GM21825 (cell line): Measurements from ENCODE around the gene XYLT2.
"Not testable (repeated sequence)": the region's sequence is repeated elsewhere in the genome, so short reads cannot be mapped to it uniquely, and the experiment has no call there.

Experiments used
- ATAC-seq: cut with Tn5 transposase; IDR thresholded peaks from one replicate; pipeline ENCODE4 v1.9.1; 2021; ENCODE audit warnings: mild to moderate bottlenecking, moderate library complexity; ENCODE audit not compliant: unreplicated experiment

The XYLT2 gene

DNA sequence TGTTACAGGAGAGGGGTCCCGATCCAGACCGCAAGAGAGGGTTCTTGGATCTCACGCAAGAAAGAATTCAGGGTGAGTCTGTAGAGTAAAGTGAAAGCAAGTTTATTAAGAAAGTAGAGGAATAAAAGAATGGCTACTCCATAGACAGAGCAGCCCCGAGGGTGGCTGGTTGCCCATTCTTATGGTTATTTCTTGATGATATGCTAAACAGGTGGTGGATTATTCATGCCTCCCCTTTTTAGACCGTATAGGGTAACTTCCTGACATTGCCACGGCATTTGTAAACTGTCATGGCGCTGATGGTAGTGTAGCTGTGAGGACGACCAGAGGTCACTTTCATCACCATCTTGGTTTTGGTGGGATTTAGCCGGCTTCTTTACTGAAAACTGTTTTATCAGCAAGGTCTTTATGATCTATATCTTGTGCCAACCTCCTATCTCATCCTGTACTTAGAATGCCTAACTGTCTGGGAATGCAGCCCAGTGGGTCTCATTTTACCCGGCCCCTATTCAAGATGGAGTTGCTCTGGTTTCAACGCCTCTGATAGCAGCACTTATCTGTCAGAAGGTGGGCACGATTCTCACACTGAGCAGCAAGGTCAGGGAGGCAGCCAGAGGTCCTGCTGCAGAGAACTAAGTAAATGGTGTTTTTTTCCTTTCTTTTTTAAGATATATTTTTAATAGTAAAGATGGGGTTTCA is 26.5 kb upstream of the XYLT2 start:
- ATAC-seq, result no peak

GRCh38 chr17:50322271-50322670 is 23.7 kb upstream of the XYLT2 start:
- ATAC-seq, result no peak

- no peak for ATAC-seq
Measured at GRCh38 chr17:50323060-50323459, 22.9 kb upstream of the XYLT2 start.

DNA sequence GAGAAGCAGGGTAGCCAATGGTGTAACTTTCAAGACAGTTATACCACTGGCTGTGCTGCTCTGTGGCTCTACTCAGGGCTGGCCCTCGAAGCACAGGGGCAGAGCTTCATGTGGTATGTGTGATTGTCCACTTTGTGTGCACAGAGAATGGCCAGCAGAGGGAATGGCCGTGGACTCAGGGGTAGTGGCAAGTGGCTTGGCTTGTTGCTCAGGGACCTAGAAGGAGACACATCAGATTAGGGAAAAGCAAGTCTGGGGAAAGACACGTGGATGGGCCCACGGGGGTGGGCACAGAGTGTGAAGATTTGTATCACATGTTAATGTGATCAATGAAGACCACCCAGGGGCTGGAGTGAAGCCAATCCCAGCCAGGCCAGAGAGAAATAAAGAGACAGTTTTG is 20.0 kb upstream of the XYLT2 start:
- no peak for ATAC-seq

DNA sequence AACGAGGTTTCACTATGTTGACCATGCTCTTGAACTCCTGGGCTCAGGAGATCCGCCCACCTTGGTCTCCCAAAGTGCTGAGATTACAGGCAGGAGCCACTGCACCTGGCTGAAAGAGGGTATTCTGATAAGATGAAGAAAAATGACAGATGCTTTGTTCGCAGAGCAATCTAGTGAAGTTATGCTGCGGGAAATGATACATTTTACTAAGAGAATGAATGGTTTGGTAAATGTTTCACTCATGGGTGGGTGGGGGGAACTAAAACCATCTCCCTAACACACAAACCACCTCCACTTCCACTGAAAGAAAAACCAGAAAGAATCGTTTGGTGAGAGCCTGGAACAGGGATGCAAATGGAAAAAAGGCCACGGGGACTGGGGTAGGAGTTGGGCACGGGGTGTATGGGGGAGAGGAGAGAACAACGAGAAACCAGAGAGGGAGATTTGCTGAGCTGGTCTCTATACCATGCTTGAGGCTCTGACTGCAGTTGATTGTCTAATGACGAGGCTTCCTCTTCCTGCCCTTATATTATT is 19.0 kb upstream of the XYLT2 start:
- ATAC-seq, result no peak

DNA sequence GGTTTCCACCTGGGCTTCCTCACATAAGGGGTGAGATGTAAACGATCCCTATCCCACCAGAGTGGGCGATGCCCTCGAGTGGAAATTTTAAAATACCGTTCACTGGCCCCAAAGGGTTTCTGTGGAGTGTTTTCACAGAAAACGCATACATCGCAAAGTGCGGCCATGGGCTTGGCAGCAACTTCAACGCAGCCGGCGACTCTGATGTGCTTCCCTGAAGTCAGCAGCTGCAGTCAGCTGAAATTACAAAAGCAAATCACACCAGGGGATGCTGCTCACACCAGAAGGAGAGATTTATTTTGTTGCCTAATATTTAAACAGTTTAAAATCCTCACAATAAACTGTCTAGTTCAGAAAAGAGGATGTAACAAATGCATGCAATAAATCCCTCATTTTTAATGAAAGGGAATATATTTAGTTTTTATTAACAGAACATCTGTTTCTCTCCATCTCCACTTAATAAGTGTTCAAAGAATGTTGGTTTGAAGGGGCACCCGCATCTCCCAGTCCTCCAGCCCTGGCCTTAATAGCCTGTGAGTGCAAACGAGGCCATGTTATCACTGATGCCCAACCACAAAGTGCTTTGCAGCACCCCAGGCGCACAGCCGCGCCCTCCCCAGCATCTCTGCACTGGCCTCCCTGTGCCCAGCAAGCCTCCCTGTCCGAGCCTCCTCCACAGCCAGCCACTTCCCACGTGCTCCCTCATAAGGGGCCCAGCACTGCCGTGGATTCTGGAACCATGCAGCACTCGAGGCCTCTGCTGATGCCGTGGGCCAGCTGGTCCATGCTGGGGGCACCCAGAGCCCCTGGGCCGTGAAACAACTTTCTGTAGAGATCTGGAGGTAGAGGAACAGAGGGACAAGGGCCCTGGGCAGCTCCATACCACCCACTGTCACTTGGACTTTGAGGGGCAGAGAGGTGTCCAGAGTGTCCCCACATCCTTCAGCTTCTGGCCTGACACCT is 17.3 kb upstream of the XYLT2 start:
- ATAC-seq, result no peak

- no peak for ATAC-seq
Measured at GRCh38 chr17:50329716-50330115, 16.2 kb upstream of the XYLT2 start.

GRCh38 chr17:50330151-50330775 is 15.7 kb upstream of the XYLT2 start:
- ATAC-seq, result no peak

DNA sequence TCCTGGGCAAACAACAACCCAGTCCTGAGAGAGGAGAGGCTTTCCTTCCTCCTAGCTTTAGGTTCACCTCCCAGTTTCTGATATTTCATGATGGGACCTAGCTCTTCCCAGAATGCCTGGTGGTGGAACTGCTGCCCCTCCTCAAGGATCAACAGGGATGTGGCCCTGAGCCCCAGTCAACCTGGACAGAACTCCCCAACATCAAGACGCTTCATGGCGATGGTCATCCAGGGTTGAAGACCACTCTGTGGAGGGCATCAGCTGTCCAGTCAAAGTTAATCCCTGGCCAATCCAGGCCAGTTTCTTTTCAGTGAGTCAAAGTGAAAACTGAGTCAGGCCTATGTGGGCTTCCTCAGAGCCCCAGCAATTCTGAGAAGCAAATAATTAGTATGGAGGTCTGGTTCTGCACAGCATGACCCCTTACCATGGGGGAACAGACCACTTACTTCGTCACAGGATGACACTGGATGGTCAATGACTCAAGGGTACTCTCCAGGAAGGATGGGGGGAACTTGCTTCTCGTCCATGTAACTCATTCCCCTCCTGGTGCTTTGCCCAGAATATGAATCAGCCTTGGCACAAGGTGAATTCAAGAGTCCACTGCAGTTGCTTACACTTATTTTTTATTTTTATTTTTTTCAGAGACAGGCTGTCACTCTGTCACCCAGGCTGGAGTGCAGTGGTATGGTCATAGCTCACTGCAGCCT is 14.7 kb upstream of the XYLT2 start:
- ATAC-seq, result no peak

DNA sequence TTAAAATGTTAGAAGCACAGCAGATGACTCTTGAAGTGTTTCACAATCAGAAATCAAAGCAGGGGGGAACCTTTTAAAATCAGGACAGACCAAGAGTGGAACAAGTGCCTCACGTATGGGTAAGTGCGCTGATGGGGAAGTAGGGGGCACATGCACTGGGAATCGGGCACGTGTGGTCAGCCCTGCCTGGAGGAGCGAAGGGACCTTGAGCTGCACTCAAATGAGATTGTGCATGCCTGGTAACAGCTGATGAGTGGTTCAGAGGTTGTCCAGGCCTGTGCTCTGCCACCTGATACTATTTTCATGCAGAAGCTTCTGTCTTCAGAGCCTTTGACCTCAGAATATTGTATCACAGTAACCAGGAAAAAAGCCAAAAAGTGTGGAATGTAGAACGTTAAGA is 13.7 kb upstream of the XYLT2 start:
- ATAC-seq, result no peak

DNA sequence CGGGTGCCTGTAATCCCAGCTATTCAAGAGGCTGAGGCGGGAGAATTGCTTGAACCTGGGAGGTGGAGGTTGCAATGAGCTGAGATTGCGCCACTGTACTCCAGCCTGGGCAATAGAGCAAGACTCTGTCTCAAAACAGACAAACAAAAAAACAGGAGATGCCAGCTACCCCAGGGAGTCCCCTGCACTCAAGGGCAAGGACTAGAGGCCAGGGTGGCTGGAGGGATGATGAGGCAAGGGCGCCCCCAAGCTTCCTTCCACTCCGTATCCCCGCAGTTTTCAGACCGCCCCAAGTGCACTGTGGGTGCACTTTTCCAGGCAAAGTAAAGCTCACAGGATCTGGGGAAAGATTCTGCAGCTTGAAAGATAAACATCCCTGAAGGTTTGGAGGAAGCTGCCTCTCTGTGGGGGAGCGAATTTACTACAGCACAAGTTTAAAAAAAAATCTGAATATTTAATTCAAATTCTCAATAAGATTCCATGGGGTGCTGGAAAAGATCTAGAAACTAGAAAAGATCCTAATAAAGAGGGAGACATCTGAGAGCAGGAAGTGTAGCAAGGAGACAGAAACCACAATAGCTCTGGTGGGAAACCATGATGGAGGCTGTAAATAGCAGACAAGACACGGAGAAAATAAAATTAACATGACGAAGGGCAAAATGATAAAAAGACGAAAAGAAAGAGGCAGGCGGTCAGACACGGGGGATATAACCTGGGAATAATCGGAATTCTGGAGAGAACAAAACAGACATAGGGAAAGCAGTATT is 12.5 kb upstream of the XYLT2 start:
- not testable (repeated sequence) for ATAC-seq

GRCh38 chr17:50337956-50338355 is 8.0 kb upstream of the XYLT2 start:
- no peak for ATAC-seq

DNA sequence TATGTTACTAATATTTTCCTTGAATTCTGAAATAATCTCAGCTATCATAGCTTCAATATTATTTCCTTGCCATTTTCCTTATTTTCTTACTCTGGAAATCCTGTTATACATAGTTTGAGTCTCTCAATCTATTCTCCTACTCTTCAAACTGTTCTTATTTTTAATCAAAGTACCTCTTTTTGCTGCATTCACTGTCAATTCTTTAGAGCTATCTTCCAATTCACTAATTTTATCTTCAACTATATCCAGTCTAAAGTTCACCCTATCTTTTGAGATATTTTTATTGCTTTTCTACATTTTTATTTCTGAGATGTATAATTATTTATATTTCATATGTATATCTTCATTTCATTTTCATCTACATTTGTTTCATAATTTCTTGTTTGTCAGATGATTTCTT is 7.3 kb upstream of the XYLT2 start:
- ATAC-seq, result no peak

DNA sequence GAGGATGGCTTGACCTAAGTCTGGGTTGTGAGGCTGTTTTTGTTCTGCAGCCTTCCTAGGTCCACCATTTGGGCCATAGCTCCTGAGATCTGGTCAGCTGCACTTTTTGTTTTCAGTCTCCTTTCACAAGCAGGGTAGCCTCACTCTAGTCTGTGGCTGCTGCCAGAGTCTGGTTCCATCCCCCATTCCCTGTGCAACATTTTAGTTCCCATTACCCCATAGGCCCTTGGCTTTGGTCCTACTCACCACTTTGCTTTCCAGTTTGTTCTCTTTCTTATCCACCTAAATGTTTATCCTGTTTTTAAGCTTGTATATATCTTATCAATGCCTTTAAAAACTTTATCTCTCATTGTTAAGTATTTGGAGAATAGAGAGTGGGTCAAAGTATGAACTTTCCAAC is 6.5 kb upstream of the XYLT2 start:
- ATAC-seq, result no peak

DNA sequence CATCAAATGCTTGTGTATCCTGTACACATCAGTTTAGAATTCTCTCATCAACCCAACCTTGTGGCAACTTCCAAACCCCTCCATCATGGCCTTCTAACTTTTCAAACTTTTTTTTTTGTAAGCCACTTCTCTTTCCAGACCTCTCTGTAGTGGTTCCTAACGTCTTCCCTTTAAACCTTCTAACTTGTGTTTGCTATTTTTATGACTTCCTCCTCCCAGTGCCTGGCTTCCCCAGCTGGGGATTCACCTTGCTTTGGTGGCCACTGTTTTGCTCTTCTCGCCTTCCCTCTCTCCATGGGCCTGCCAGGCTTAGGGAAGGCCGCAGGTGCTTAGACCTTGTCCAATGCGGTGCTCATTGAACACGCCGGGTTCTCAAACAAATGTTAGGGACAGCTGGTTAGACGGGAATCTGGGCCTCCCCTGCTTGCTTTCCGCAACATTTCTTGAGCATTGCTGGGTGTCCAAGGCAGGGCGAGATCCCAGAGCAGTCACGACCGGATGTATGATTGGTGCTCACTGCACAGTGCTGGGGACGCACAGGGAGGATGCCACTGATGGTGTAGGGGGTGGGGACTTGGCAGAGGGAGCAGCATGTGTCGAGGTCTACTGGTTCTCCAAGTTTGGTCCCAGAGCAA is 1.1 kb upstream of the XYLT2 start:
- no peak for ATAC-seq

DNA sequence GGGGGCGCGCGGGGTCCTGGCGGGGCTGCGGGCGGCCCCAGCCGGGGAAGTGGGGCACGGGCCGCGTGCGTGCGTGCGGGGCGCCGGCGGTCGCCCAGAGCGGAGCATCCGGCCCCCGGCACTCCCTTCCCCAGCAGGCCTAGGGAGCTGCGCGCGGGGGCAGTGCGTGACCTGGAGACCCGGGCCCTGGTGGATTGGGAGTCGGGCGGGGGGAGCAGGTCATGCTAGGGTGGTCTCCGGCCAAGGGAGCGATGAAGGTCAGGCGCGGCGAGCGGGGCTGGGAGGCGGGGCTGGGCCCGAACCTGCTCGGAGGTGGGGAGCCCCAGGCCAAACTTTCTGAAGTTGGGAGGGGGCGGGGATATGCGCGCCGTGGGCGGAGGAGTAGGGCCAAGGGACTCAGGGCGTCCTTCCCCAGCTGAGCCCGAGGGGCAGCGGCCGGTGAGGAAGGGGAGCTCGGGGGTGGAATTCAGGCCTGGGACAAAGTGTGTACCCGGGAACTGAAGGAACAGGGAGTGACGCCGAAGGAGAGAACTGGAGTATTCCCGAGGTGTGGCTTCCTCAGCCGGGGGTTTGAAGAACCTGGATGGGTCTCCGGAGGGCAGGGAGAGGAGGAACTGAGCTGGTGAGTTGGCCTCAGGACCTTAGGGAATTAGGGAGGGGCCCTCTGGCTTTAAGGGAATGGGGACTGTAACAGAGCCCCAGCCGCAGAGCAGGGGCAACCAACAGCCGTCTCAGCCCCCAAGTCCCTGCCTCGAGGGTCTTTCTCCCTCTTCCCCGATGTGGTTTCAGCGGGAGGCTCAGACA is 589 bp downstream of the XYLT2 start:
- ATAC-seq, result peak; percentile 36

GRCh38 chr17:50347117-50347893 is 1.4 kb downstream of the XYLT2 start:
- no peak for ATAC-seq

- ATAC-seq, result no peak
Measured at GRCh38 chr17:50347894-50348291, 2.0 kb downstream of the XYLT2 start.
